T47D (cell line): ENCODE data around the gene CEACAM18.

ENCODE experiments used
- DNase-seq, 2 experiments: peaks; one replicate each; pipeline versions ENCODE4 v3.0.0 to v3.0.0-alpha.2; 2011 to 2012; ENCODE audit warnings: low read depth in 1 of 2, low spot score in 1 of 2
- JUND ChIP-seq: IDR thresholded peaks from 2 replicates; pipeline ENCODE4 v1.6.1; 2012; ENCODE audit warnings: low read depth
- in situ Hi-C: cut with HindIII; loops from 2 replicates; pipeline ENCODE4 v1.10.0; 2016; ENCODE audit warnings: low sequenced_read_pairs, low pct_unique_long_range_greater_than_20kb

The CEACAM18 gene

DNA sequence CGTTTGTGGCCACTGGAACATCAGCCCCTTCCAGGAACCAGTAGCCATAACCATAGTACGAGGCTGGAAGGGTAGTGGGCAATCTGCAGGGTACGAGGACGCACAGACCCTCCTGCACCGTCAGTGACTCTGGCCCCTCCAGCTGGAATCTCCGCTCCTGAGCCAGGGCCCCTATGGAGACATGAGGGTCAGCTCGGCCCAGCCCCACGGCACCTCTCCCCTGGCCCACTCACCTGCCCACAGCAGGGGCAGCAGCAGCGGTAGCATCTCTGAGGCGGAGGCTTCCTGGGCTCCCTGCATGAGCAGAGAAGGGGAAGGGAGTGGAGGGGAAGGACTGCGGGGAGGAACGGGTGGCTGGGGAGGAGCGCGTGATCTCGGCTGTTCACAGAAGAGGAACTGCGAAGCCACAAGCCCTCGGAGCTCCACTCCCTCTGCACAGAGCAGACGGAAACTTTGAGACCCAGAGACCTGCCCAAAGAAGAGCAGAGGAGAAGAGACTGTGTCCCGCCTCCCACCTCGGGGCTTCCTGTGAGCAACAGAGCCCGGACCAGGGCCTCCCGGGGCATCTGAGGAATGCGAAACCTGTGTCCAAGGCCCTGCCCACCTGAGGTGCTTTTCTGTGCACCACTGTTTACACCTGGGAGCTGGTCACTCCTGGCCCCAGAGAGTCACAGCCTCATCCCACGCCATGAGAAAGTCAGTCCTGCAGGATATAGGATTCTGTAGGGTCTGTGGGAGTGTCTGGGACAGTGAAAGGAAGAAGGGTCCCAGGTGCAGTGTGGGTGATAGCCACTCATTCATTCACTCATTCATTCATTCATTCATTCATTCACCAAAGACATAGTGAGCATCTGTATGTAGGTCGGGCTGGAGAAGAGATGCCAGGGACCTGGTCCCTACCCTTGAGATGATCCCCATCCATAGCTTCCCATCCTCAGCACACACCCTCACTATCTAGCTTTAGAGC is 53.3 kb downstream of the CEACAM18 start, which contains the start of gene SIGLEC6:
Gene SIGLEC6, minus strand, starts transcription at position 322 of the 967 bp plus-strand sequence. Its CDS starts 22 bp downstream, at position 300.
- in situ Hi-C loops = no loop called here
- no peak for TF ChIP-seq JUND
- no peak for DNase-seq

DNA sequence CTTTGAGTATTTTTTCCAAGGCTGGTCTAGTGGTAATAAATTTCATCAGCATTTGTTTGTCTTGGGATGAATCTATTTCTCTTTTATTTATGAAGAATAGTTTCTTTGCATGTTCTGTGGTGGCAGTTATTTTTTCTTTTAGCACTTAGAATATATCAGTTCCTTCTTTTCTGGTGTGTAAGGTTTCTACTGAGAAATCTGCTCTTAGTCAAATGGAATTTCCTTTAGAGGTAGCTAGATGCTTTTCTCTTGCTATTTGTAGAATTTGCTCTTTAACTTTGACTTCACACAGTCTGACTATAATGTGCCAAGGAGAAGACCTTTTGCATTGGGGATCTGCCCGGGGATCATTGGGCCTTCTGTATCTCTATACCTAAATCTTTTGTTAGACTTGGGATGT is 57.2 kb downstream of the CEACAM18 start:
- in situ Hi-C loops = no loop called here
- DNase-seq = no peak
- no peak for TF ChIP-seq JUND

DNA sequence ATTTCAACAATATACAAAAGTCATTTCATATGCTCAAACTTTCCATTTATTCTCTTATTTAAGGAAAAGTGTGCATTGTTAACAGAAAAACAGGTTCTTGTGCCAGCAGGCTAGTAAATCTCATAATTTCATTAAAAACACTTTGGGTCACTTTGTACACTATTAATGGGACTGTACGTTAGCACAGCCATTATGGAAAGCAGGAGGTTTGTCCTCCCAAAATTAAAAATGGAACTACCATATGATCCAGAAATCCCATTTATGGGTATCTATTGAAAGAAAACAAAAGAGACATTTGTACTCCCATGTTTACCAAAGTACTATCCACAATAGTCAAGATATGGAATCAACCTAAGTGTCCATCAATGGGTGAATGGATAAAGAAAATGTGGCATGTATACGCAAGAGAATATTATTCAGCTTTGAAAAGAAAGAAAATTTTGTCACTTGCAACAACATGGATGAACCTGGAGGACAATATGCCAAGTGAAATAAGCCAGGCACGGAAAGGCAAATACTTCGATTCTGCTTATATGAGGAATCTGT is 61.6 kb downstream of the CEACAM18 start:
- in situ Hi-C loops = no loop called here
- TF ChIP-seq JUND = no peak

More for the DNA sequence above, 61.6 kb downstream of the CEACAM18 start:
- no peak for DNase-seq
